Measurements from ENCODE around the gene DCTN2. TPM values are rescaled to one million over a fixed set of nuclear protein-coding genes. Genes with fewer than 3 reads are reported as not detected.

Gene DCTN2
- total RNA-seq, 1 donor from 2014 or later, result 83.5 TPM

- H3K9me3 Mint-ChIP-seq, result no peaks in the 10 kb centered on the region
- intact Hi-C loops (cut with micrococcal nuclease), result no loop called here
Observed at GRCh38 chr12:57491393-57492280, 55.4 kb downstream of the DCTN2 start.

GRCh38 chr12:57490126-57490525 lies 56.9 kb downstream of the DCTN2 start:
- DNase-seq (ENCODE audit: low spot score), result no peak
- intact Hi-C loops (cut with micrococcal nuclease), result no loop called here
- Mint-ChIP-seq H3K27ac (peak overlapping the region; percentile 45), H3K36me3 (ENCODE audit: low read depth) (peaks cover 40% of the 10 kb centered on the region), H3K27me3 (ENCODE audit: insufficient read depth) (no peaks in the 10 kb centered on the region), H3K4me1 (ENCODE audit: low read depth) (peaks cover 33% of the 10 kb centered on the region), H3K4me3 (no peak overlapping the region), H3K9me3 (no peaks in the 10 kb centered on the region)

More at GRCh38 chr12:57491393-57492280, 55.4 kb downstream of the DCTN2 start:
- Mint-ChIP-seq H3K4me1 (ENCODE audit: low read depth) (peaks cover 33% of the 10 kb centered on the region), H3K27me3 (ENCODE audit: insufficient read depth) (no peaks in the 10 kb centered on the region), H3K36me3 (ENCODE audit: low read depth) (peaks cover 43% of the 10 kb centered on the region), H3K4me3 (peak overlapping the region; percentile 47), H3K27ac (peak overlapping the region; percentile 73)
- DNase-seq (ENCODE audit: low spot score), result no peak

- intact Hi-C loops (cut with micrococcal nuclease), result loop anchor here (2.0 kb wide), 1 partner anchor 58 kb away; the partner anchor contains the start of gene R3HDM2
- Mint-ChIP-seq H3K27ac (peak overlapping the region; percentile 96), H3K36me3 (ENCODE audit: low read depth) (peaks cover 39% of the 10 kb centered on the region), H3K4me3 (peak overlapping the region; percentile 97), H3K9me3 (no peaks in the 10 kb centered on the region), H3K27me3 (ENCODE audit: insufficient read depth) (no peaks in the 10 kb centered on the region), H3K4me1 (ENCODE audit: low read depth) (peaks cover 33% of the 10 kb centered on the region)
- DNase-seq (ENCODE audit: low spot score), result no peak
Observed at GRCh38 chr12:57489157-57489641, 57.8 kb downstream of the DCTN2 start.

- Mint-ChIP-seq H3K27me3 (ENCODE audit: insufficient read depth) (no peaks in the 10 kb centered on the region), H3K4me1 (ENCODE audit: low read depth) (peaks cover 33% of the 10 kb centered on the region), H3K9me3 (no peaks in the 10 kb centered on the region), H3K36me3 (ENCODE audit: low read depth) (peaks cover 39% of the 10 kb centered on the region), H3K27ac (peak overlapping the region; percentile 96), H3K4me3 (peak overlapping the region; percentile 97)
- no peak for DNase-seq (ENCODE audit: low spot score)
- intact Hi-C loops (cut with micrococcal nuclease), result loop anchor here (1.0 to 2.0 kb wide), 2 partner anchors 32 to 58 kb away; partner anchors contain the start of genes DDIT3 and R3HDM2
Observed at GRCh38 chr12:57488402-57489156, 58.4 kb downstream of the DCTN2 start.

- intact Hi-C loops (cut with micrococcal nuclease), result loop anchor here (1.0 to 2.0 kb wide), 5 partner anchors 9 to 60 kb away; partner anchors contain the start of genes DCTN2, DDIT3, GLI1 and R3HDM2
- Mint-ChIP-seq H3K27me3 (ENCODE audit: insufficient read depth) (no peaks in the 10 kb centered on the region), H3K27ac (peak within 1 kb of the TSS; percentile 96), H3K9me3 (no peaks in the 10 kb centered on the region), H3K36me3 (ENCODE audit: low read depth) (peaks cover 36% of the 10 kb centered on the region), H3K4me1 (ENCODE audit: low read depth) (peaks cover 33% of the 10 kb centered on the region), H3K4me3 (peak within 1 kb of the TSS; percentile 97)
- DNase-seq (ENCODE audit: low spot score), result peak; percentile 91
Observed at GRCh38 chr12:57487597-57488401, 59.2 kb downstream of the DCTN2 start, which contains the start of gene MARS1. TSS of gene MARS1 (plus strand) at chr12:57488068. CDS start at chr12:57488091, 23 bp downstream.

GRCh38 chr12:57487055-57487596 lies 59.9 kb downstream of the DCTN2 start:
- Mint-ChIP-seq H3K36me3 (ENCODE audit: low read depth) (peaks cover 31% of the 10 kb centered on the region), H3K27ac (no peak overlapping the region), H3K4me1 (ENCODE audit: low read depth) (peaks cover 33% of the 10 kb centered on the region), H3K4me3 (peak overlapping the region; percentile 97), H3K9me3 (no peaks in the 10 kb centered on the region), H3K27me3 (ENCODE audit: insufficient read depth) (no peaks in the 10 kb centered on the region)
- DNase-seq (ENCODE audit: low spot score), result no peak
- intact Hi-C loops (cut with micrococcal nuclease), result loop anchor here (1.0 kb wide), 3 partner anchors 9 to 60 kb away; partner anchors contain the start of genes DCTN2 and GLI1

GRCh38 chr12:57485695-57486094 lies 61.3 kb downstream of the DCTN2 start:
- Mint-ChIP-seq H3K27me3 (ENCODE audit: insufficient read depth) (no peaks in the 10 kb centered on the region), H3K36me3 (ENCODE audit: low read depth) (peaks cover 22% of the 10 kb centered on the region), H3K9me3 (no peaks in the 10 kb centered on the region), H3K4me3 (no peak overlapping the region), H3K27ac (no peak overlapping the region), H3K4me1 (ENCODE audit: low read depth) (peaks cover 32% of the 10 kb centered on the region)
- intact Hi-C loops (cut with micrococcal nuclease), result no loop called here
- no peak for DNase-seq (ENCODE audit: low spot score)

GRCh38 chr12:57483466-57483865 lies 63.5 kb downstream of the DCTN2 start:
- Mint-ChIP-seq H3K27ac (peak overlapping the region; percentile 3), H3K36me3 (ENCODE audit: low read depth) (peaks cover 13% of the 10 kb centered on the region), H3K4me1 (ENCODE audit: low read depth) (peaks cover 37% of the 10 kb centered on the region), H3K4me3 (no peak overlapping the region), H3K27me3 (ENCODE audit: insufficient read depth) (no peaks in the 10 kb centered on the region), H3K9me3 (no peaks in the 10 kb centered on the region)
- intact Hi-C loops (cut with micrococcal nuclease), result no loop called here
- no peak for DNase-seq (ENCODE audit: low spot score)

- Mint-ChIP-seq H3K4me1 (ENCODE audit: low read depth) (peaks cover 37% of the 10 kb centered on the region), H3K9me3 (no peaks in the 10 kb centered on the region), H3K4me3 (no peak overlapping the region), H3K27ac (peak overlapping the region; percentile 32), H3K36me3 (ENCODE audit: low read depth) (peaks cover 14% of the 10 kb centered on the region), H3K27me3 (ENCODE audit: insufficient read depth) (no peaks in the 10 kb centered on the region)
- intact Hi-C loops (cut with micrococcal nuclease), result no loop called here
- no peak for DNase-seq (ENCODE audit: low spot score)
Observed at GRCh38 chr12:57481671-57482070, 65.3 kb downstream of the DCTN2 start.
